GM23338 (cell line): ENCODE measurements around the gene LCOR.

Source experiments
- CREB1 ChIP-seq: fragments of 250-450 bp; sonication (Bioruptor Pico); IDR thresholded peaks from 2 replicates; pipeline ENCODE4 v1.5.0; 2020; ENCODE audit warnings: low read depth, mild to moderate bottlenecking, moderate library complexity
- CTCF ChIP-seq, 2 experiments: fragments of 200-600 bp in 1 of 2; sonication (generic) in 1 of 2; conservative IDR thresholded peaks; 2 replicates each; pipeline versions ENCODE4 v1.5.1 to v1.6.1; 2016 to 2017; ENCODE audit warnings: antibody characterized with exemption in 2 of 2, low read depth in 2 of 2, mild to moderate bottlenecking in 2 of 2, moderate library complexity in 1 of 2
- ETS1 ChIP-seq: IDR thresholded peaks from 2 replicates; pipeline ENCODE4 v1.6.1; 2016; ENCODE audit warnings: antibody characterized with exemption
- EZH2 ChIP-seq: fragments of 200-600 bp; sonication (generic); IDR thresholded peaks from one replicate; pipeline ENCODE4 v1.8.0; 2017; ENCODE audit warnings: antibody characterized with exemption, mild to moderate bottlenecking, low read depth; ENCODE audit not compliant: unreplicated experiment
- EZH2phosphoT487 ChIP-seq: fragments of 200-600 bp; sonication (generic); IDR thresholded peaks from one replicate; pipeline ENCODE4 v1.8.1; 2018; ENCODE audit warnings: antibody characterized with exemption; ENCODE audit not compliant: unreplicated experiment
- NANOG ChIP-seq: IDR thresholded peaks from 2 replicates; pipeline ENCODE4 v1.6.1; 2016; ENCODE audit warnings: antibody characterized with exemption, borderline replicate concordance
- POLR2AphosphoS5 ChIP-seq: IDR thresholded peaks from 2 replicates; pipeline ENCODE4 v1.6.1; 2016; ENCODE audit warnings: antibody characterized with exemption, low read depth
- ZNF462 ChIP-seq: fragments of 250-450 bp; sonication (Bioruptor Pico); IDR thresholded peaks from 2 replicates; pipeline ENCODE4 v1.5.0; 2020; ENCODE audit warnings: mild to moderate bottlenecking, moderate library complexity

- TF ChIP-seq CTCF (conservative IDR thresholded peaks at IDR 0.05; ENCODE audit: low read depth in 2 of 2) = no peak
- TF ChIP-seq POLR2AphosphoS5 = no peak
- no peak for TF ChIP-seq EZH2
- no peak for TF ChIP-seq EZH2phosphoT487
- TF ChIP-seq ZNF462 (CRISPR knock-in tag) = no peak
- no peak for TF ChIP-seq ETS1
- no peak for TF ChIP-seq NANOG
- no peak for TF ChIP-seq CREB1
Observed at GRCh38 chr10:96988426-96988825, 156.3 kb downstream of the LCOR start.
